ENCODE results near the gene KBTBD12. TPM values are rescaled to one million over a fixed set of nuclear protein-coding genes. Genes with fewer than 3 reads are reported as not detected.
"Not testable (repeated sequence)": the region's sequence is repeated elsewhere in the genome, so short reads cannot be mapped to it uniquely, and the experiment has no call there.

KBTBD12 gene, protein sequence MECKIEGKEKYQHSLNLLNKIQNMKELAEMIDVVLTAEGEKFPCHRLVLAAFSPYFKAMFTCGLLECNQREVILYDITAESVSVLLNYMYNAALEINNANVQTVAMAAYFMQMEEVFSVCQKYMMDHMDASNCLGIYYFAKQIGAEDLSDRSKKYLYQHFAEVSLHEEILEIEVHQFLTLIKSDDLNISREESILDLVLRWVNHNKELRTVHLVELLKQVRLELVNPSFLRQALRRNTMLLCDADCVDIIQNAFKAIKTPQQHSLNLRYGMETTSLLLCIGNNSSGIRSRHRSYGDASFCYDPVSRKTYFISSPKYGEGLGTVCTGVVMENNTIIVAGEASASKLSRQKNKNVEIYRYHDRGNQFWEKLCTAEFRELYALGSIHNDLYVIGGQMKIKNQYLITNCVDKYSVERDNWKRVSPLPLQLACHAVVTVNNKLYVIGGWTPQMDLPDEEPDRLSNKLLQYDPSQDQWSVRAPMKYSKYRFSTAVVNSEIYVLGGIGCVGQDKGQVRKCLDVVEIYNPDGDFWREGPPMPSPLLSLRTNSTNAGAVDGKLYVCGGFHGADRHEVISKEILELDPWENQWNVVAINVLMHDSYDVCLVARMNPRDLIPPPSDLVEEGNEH
- 0.82 TPM for total RNA-seq

DNA sequence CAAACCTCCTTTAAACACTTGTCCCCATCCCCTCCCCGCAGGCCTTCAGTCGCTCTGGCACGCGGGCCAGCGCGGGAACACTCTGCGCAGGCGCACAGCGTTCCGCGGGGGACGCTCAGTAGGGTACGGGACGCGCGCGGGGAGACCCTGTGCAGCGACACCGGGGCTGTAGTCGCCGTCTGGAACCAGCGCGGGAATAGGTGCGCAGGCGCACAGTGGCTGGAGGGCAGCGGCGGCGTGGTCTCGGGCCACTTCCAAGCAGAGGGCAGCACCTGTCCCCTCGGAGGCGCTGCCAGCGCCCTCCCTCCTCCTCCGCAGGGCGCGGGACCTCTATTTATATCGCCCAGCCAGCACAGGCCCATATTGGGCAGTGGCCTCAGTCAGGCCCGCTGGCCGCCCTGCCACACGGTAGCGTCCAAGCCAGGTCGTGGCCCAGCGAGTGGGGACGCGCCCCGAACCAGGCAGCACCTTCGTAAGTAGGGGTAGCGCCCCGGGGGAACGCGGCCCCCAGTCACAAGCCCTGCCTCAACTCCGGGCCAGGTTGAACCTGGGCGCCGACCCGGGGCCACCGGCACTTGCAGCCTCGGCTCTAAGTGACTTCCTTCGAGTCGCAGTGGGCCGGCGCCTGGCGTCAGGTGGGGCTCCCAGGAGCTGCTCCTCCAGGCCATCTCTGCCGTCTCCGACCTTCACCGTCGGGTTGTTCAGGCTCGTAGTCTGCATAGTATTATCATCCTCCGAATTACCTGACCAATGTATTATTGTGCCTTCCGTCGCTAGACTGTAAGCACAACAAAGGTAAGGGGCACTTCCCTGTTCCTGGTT is at the start of gene KBTBD12:
TSS of gene KBTBD12 (plus strand) at position 118 of the 822 bp plus-strand sequence. CDS start 7,830 bp downstream, outside the sequence.
- FAIRE-seq (no peak), DNase-seq (ENCODE audit: low spot score in 2 of 2) (peak; percentile 26 to 52)

DNA sequence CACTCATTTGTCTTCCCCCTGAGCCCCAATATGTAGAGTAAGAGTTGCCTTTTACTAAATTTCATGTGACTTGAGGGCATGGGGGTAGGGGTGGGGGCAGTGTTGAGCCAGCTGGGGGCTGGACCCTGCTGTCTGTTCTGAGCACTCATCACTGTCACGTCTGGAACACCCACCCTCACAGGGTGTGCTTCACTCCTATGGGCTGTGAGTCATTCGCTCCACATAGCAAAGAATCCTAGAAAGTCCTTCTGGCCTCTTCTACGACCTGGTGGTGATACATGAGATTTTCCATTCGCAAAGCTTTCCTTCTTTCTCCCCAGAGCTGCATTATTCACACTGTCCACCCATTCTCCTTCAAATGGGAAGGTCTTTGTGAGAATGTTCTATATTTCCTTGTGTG is 49.1 kb upstream of the KBTBD12 start:
- no peak for DNase-seq (ENCODE audit: low spot score in 2 of 2)
- no peak for FAIRE-seq

DNA sequence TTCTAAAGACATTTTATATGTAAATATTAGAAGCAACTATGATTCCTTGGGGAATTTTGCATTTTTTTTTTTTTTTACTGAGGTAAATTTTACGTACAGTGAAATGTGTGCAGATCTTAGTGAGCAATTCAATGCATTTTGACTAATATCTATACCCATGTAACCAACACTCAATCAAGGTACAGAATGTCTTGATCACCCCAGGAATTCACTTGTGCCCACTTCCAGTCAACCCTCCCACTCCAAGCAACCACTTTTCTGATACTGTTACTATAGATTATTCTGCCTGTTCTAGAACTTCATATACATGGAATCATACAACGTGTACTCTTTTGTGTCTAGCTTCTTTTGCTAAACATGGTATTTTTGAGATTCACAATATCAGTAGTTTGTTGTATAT is 47.6 kb upstream of the KBTBD12 start:
- DNase-seq (ENCODE audit: low spot score in 2 of 2) (no peak), FAIRE-seq (no peak)

DNA sequence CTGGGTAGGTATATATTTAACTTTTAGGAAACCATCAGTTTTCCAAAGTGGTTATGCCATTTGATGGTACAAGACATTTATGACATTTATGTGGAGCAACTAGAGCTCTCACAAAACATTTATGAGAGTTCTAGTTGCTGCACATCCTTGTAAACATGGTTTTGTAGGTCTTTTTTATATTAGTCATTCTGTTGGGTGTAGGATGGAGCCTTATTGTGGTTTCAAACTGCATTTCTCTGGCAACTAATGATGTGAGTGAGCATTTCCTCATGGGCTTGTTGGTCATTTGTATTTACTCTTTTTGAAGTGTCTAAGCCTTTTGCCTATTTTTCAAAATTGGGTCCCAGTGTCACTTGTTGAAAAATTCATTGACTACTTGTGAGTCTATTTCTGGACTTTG is 47.0 kb upstream of the KBTBD12 start:
- DNase-seq (ENCODE audit: low spot score in 2 of 2) (no peak), FAIRE-seq (no peak)

DNA sequence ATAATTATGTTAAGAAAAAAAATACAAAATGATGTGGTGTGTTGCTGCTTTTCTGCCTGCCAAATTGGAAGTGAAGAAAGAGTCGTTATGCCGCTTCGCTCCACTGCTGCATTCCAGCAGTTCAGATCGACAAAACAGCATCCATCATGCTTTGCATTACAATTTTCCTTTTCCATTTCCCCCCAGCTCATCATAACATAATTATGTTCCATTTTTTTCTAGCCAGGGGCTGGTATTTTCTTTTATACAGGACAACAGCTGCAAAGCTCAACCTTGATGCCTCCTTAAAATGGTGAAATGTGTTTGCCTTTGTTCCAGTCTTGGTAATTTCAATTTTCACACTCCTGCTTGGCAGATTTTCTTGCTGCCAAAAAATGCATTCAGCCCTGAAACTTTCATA is 44.9 kb upstream of the KBTBD12 start:
- no peak for DNase-seq (ENCODE audit: low spot score in 2 of 2)
- FAIRE-seq: no peak

DNA sequence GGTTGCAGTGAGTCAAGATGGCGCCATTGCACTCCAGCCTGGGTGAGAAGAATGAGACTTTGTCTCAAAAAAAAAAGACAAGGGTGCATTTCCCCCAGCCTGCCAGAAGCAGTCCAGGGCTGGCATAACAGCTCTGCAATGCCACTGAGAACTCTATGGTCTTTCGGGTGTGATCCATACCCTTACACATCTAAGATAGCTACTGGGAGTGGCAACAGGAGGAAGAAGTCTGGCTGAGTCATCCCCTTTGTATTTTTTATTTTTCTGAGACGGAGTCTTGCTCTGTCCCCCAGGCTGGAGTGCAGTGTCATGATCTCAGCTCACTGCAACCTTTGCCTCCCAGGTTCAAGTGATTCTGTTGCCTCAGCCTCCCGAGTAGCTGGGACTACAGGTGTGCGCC is 40.9 kb upstream of the KBTBD12 start:
- not testable (repeated sequence) for FAIRE-seq; DNase-seq (ENCODE audit: low spot score in 2 of 2)

DNA sequence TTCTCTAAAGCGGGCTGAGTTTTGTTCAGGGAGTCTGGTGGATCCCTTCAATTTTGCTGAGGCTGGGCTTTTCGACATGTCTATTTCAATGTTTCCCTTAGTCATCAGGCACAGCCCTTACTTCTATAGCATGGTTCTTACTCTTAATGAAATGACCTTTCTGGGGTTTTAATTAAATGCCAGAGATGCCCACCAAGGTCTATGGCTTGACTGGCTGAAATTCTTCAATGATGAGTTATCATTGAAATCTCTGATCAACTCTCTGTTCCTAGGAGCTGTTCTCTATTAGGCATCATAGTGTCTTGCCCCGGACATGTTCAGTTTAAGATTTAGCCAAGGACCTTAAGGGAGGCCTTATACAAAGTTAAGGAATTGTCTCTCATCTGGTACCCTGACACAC is 33.4 kb upstream of the KBTBD12 start:
- no peak for DNase-seq (ENCODE audit: low spot score in 2 of 2)
- FAIRE-seq: no peak

DNA sequence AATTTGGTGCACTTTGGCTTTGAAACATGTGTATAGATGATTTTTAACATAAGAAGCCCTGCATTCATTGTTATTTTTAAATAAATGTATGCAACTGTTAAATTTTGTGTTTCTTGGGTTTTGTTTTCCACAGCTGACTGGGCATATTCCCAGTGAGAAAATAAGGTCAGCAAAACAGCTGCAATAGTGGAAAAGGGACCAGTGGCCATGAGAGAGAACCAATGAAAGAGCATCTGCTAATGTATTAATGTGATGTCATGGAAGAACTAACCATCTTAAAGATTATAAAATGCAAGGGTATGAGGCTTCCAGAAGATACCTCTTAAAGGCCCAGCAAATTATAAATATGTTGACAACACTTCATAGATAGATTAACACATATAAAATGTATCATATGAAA is 31.0 kb upstream of the KBTBD12 start:
- FAIRE-seq (no peak), DNase-seq (ENCODE audit: low spot score in 2 of 2) (no peak)

DNA sequence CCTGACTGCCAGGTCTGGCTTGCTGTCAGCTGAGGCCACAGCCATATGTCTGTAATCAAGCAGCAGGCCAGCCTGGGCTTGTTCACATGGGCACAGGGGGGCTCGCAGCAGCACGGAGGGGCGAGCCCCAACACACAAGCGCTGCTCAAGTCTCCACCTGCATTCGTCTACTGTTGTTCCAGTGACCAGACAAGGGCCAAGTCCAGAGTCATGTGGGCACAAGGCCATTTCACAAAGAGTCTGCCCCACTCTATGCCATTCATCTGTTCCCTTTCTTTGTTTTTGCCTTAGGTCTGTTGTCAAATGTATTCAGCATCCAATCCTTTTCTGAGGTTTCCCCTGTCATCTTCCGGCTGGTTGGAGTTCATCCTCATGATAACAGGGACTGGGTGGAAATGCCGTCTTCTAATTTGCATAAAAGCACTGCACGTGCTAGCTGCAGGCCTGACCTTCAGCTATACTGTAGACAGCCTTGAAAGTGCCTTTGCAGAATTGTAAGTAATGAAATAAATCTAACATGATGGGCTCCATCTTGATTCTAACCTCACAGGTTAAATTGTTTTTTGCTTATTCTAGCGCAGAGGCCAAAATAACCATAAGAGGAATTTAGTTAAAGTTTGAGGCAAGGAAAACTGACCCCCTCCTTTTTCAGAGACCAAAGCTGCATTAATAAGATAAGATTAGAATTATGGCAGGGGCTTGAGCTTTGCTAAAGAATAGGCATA is 28.6 kb upstream of the KBTBD12 start:
- DNase-seq (ENCODE audit: low spot score in 2 of 2): no peak
- FAIRE-seq: no peak

DNA sequence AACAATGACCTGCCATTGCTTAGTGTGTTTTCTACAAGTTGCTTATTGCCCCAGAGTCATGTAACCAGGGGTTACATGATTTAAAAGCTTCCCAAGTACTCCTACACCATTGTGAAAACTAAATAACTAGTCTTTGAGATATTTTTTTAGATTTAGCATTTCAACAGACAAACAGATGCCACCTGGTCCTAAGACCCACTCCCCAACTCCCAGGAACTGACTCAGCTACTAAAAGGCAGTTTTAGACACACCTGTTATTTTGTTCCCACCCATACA is 28.1 kb upstream of the KBTBD12 start:
- FAIRE-seq: no peak
- DNase-seq (ENCODE audit: low spot score in 2 of 2): no peak

DNA sequence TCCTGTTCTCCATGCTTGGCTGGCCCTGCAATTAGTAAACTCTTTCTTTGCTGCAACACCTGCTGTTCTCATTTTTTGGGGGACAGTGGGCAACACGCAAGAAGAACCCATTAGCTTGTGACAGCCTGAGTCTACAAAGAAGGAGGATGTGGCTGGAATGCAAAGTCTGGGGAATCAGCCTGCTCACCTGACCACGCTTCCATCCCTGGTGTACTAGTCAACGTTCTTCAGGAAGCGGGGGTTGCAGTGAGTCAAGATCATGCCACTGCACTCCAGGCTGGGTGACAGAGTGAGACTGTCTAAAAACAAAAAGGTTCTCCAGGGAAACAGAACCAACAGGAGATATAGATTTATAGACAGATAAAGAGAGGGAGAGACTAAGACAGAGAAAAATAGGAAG is 27.7 kb upstream of the KBTBD12 start:
- FAIRE-seq (no peak), DNase-seq (ENCODE audit: low spot score in 2 of 2) (no peak)

DNA sequence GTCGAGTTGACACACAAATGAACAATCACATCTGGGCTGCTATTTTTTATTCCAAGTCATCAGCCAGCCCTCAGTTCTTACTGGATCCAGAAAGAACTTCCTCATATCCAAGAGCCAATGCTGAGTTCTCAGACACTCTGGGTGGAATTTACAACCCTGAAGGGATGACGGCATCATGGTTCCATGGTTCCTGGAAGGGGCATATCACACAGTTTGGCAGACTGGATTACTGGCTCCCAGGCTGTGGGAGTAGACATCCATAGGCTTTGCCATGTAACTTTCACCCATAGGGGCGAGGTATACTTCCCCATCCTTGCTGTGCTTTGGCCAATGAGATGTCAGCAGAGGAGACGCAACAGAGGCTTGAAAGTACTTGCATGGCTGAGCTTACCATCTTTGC is 26.9 kb upstream of the KBTBD12 start:
- FAIRE-seq: no peak
- DNase-seq (ENCODE audit: low spot score in 2 of 2): no peak

DNA sequence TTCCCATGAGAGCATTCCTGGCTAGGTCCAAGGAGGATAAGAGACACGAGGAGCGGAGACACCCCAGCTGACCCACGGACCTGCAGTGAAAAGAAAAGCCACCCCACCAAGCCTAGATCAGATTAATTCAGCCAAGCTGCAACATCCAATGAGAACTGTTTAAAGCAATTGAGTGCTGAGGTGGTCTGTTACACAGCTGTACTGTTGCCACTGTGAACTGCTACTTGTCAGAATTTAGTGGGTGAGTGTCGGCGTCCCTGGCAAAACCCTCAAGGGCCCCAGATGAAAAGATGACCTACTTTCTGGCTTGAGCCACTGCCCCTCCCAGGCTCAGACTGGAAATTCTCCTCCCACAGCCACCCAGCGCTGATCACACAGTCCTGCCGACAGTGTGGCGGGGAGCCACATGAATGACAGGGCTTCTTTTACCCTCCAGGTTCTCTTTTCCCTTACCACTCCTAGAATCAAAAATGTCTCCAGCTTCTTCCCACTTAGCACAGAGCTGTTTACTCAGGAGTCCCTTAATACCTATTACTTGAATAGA is 26.4 kb upstream of the KBTBD12 start:
- FAIRE-seq (no peak), DNase-seq (ENCODE audit: low spot score in 2 of 2) (no peak)

DNA sequence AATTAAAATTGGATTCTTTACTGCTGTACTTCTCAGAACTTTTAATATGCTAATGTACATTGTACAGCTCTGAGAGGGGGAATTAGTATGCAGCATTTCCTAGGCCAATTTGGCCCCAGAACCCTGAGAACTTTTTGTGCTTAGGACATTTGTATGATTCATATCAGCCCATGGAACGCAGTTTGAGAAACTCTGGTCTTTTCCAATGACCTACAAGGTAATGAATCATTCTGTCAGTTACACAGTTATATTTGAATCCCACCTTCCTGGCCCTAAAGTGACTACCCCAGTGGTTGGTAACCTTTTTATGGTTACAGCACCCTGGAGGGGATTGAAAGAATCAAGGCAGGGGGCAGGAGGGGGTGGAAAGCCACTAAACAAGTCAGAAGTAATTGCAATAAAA is 25.6 kb upstream of the KBTBD12 start:
- DNase-seq (ENCODE audit: low spot score in 2 of 2): no peak
- no peak for FAIRE-seq

DNA sequence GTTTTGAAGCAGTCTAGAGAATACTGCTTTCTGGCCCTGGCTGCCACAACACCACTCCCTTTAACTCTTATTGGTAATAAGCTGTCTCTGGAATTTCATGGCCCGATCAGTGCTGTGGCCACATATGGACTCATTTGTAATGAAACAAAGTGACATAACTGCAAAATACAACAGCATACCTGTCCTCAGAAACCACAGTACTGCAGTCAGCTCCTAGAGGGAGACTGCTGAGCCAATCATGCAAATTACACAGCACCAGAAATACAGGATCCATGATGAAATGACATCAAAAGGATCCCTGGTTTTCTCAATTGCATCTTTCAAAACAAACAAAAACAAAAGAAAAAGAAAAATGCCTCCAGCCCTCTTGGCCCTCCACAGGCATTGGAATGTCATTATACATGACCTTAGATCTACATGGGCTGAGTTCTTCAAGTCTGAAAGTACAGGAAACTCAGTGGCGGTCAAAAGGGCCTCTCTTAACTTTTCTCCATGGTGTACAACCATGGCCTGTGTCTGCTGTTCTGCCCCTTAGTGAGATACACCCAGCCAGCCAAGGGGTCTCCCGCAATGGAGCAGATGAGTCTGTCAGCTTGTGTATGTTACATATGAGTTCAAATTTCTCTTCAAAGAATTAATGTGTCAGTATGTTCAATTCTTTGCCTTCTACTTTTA is 24.9 kb upstream of the KBTBD12 start:
- DNase-seq (ENCODE audit: low spot score in 2 of 2): no peak
- no peak for FAIRE-seq

DNA sequence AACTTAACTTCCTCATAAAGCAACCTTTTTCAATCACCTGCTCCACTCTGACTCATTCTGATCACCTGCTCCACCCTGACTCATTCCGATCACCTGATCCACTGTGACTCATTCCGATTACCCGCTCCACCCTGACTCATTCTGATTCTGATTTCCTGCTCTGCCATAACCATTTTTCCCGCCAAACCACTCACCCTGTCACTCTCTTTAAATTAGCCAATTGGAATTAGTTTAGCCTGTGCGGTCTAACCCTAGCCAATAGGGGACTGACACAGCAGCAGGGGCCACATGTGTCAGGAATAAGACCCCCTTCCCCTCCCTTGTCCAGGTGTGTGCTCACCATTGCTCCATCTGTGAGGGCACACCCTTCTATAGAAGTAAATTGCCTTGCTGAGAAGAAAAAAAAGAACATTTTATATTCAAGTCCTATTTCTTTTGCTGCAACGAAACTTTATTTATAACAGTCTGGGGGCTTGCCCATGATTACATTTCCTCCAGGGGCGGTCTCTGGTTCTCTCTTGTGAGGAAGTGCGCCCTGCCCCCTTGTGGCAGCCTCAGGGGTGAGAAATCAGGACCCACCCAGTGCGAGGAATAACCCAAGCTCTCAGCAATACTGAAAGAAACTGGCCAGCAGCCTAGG is 24.3 kb upstream of the KBTBD12 start:
- not testable (repeated sequence) for FAIRE-seq; DNase-seq (ENCODE audit: low spot score in 2 of 2)

DNA sequence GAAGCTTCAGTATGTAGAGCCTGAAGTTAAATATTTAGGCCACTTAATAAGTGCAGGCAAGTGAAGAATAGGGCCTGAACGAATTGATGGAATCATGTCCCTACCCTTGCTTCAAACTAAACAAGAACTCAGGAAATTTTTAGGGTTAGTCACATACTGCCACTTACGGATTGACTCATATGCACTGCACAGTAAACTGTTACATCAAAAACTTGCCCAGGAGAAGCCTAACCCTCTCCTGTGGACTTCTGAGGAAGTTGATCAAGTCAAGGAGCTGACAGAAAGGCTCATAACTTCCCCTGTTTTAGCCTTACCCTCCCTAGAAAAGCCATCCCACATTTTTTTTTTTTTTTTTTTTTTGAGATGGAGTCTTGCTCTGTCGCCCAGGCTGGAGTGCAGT is 20.6 kb upstream of the KBTBD12 start:
- no peak for DNase-seq (ENCODE audit: low spot score in 2 of 2)
- FAIRE-seq: no peak

DNA sequence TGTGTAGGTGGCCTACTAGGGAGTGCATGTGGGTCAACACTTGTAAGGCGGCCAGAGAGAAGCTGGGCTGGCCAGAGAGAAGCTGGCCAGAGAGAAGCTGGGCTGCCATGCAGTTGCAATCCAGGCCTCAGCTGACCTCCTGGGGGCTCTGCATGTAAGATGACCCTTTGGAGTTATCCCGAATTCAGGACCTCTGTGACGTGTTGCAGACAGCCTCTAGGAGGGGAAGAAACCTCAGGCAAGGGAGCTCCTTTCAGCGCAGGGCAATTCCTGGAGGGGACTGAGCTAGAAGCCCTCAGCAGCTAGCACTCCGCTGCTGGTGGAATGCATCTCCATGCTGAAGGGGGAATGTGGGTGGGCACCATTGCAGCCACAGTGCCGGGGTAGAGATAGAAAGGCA is 15.8 kb upstream of the KBTBD12 start:
- no peak for DNase-seq (ENCODE audit: low spot score in 2 of 2)
- FAIRE-seq: no peak

DNA sequence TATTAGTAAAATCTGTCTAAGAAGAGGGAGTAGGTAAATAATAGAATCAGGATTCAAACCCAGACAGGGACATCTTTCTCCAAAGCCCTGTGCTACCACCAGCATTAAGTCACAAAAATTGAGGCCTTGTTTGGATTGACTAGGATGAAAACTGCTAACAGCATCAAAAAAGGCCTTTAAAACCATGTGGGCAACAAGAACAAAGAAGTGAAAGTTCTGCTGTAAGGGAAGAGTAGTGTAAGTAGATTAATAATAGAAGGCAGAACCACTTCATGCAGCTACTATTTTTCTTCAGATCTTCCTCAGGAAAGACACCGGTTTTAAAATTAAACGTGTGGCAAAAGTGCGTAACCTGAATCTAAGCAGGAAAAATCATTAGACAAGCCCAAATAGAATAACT is 15.3 kb upstream of the KBTBD12 start:
- DNase-seq (ENCODE audit: low spot score in 2 of 2): no peak
- no peak for FAIRE-seq

DNA sequence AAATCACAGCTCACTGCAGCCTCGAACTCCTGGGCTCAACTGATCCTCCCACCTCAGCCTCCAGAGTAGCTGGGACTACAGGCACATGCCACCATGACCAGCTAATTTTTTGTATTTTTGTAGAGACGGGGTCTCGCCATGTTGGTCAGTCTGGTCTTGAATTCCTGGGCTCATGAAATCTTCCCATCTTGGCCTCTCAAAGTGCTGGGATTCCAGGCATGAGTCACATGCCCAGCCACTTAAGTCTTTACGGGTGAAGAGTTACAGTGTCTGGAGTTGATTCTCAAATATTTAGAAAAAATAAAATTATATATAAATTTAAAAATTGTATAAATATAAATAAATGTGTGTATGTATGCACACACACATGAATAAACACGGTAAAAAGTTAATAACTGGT is 14.5 kb upstream of the KBTBD12 start:
- DNase-seq (ENCODE audit: low spot score in 2 of 2) (no peak), FAIRE-seq (no peak)
